Subcutaneous abdominal adipose tissue (tissue), 5 donors: ENCODE results near the gene TMEM80.
"Not testable (repeated sequence)": the region's sequence is repeated elsewhere in the genome, so short reads cannot be mapped to it uniquely, and the experiment has no call there.

Experiments
- H3K27ac ChIP-seq: one replicate; pipeline ENCODE4 v1.7.0; 2013; ENCODE audit warnings: low read depth, mild to moderate bottlenecking, inconsistent platforms, low read length, moderate library complexity
- H3K27me3 ChIP-seq, 5 donors: one replicate each; pipeline ENCODE4 v1.7.0; 2013; ENCODE audit warnings: low read length in 5 of 5, inconsistent platforms in 1 of 5; ENCODE audit not compliant: control insufficient read depth in 5 of 5, insufficient read depth in 4 of 5
- H3K36me3 ChIP-seq, 5 donors: one replicate each; pipeline ENCODE4 v1.7.0; 2013; ENCODE audit warnings: low read length in 5 of 5; ENCODE audit not compliant: control insufficient read depth in 5 of 5, insufficient read depth in 5 of 5
- H3K4me1 ChIP-seq, 5 donors: one replicate each; pipeline ENCODE4 v1.7.0; 2013; ENCODE audit warnings: low read length in 5 of 5, mild to moderate bottlenecking in 3 of 5, moderate library complexity in 1 of 5; ENCODE audit not compliant: control insufficient read depth in 5 of 5, insufficient read depth in 5 of 5
- H3K4me3 ChIP-seq, 5 donors: one replicate each; pipeline ENCODE4 v1.7.0; 2013; ENCODE audit warnings: low read length in 5 of 5, low read depth in 1 of 5
- H3K9ac ChIP-seq, 5 donors: one replicate each; pipeline ENCODE4 v1.7.0; 2013; ENCODE audit warnings: low read length in 5 of 5, mild to moderate bottlenecking in 4 of 5, moderate library complexity in 3 of 5
- H3K9me3 ChIP-seq, 5 donors: one replicate each; pipeline ENCODE4 v1.7.0; 2013; ENCODE audit warnings: low read length in 5 of 5; ENCODE audit not compliant: control insufficient read depth in 5 of 5
- donor health status: healthy.
- donor health status: healthy.
- donor health status: healthy.
- donor health status: healthy.
- donor health status: healthy.

Gene TMEM80

GRCh38 chr11:737366-737765 lies 41.8 kb downstream of the TMEM80 start:
- Histone ChIP-seq H3K36me3 (no peaks in the 10 kb centered on the region), H3K9me3 (no peaks in the 10 kb centered on the region), H3K27me3 (peaks cover 0 to 5% (median 0%) of the 10 kb centered on the region in 5 donors), H3K27ac (no peak overlapping the region), H3K4me3 (no peak overlapping the region), H3K9ac (no peak overlapping the region), H3K4me1 (peaks cover 0 to 4% (median 0%) of the 10 kb centered on the region in 5 donors)

DNA sequence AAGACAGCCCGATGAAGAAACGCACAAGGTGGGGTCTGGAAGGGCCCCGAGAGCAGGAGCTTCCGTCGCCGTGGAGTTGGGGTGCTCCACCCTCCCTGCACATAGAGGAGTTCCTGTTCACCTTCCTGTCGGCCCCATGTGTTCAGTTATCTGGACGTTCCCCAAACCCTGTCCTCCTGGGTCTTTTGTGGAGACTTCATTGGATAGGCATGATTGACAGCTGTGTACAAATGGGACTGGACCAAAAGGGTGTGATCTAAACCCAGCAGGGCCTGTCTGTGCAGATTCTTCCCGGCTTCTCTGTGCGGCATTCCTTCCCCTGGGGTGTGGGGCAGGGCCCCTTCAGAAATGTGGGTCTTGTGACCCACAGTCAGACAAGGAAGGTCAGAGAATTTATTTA lies 42.3 kb downstream of the TMEM80 start:
- H3K9ac ChIP-seq, H3K4me1 ChIP-seq, H3K9me3 ChIP-seq: not testable (repeated sequence)

DNA sequence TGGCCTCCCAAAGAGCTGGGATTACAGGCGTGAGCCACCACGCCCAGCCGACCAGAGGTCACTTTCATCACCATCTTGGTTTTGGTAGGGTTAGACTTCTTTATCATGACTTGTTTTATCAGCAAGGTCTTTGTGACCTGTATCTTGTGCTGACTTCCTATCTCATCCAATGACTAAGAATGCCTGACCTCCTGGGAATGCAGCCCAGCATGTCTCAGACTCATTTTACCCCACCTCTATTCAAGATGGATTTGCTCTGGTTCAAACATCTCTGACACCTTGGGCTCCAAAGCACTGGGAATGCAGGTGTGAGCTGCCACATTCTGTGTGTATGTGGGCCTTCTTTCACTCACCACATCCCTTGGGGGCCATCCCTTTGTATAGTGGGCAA lies 46.5 kb downstream of the TMEM80 start:
- peaks cover 0 to 3% (median 0%) of the 10 kb centered on the region in 5 donors for H3K27me3 ChIP-seq
- H3K9ac ChIP-seq: no peak overlapping the region
- H3K27ac ChIP-seq: no peak overlapping the region
- H3K4me3 ChIP-seq: no peak overlapping the region
- no peaks in the 10 kb centered on the region for H3K9me3 ChIP-seq
- H3K4me1 ChIP-seq: peaks cover 0 to 13% (median 7%) of the 10 kb centered on the region in 5 donors
- H3K36me3 ChIP-seq: no peaks in the 10 kb centered on the region

More for the DNA sequence above, 42.3 kb downstream of the TMEM80 start:
- H3K27me3 ChIP-seq, H3K4me3 ChIP-seq, H3K36me3 ChIP-seq, H3K27ac ChIP-seq: not testable (repeated sequence)

DNA sequence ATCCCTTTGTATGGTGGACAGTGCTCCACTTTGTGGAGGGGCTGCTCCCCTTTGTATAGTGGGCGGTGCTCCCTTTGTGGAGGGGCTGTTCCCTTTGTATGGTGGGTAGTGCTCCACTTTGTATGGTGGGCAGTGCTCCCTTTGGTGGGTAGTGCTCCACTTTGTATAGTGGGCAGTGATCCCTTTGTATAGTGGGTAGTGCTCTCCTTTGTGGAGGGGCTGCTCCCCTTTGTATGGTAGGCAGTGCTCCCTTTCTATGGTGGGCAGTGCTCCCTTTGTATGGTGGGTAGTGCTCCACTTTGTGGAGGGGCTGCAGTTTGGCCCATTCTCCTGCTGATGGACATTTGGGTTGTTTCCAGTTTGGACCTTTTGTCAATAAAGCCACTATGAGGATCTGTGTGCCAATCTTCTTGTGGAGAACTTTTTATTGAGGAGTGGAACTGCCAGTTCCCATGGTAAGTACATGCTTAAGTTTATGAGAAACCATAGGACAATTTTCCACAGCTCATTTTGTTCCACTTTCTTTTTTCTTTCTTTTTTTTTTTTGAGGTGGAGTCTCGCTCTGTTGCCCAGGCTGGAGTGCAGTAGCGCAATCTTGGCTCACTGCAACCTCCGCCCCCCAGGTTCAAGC lies 47.1 kb downstream of the TMEM80 start:
- no peak overlapping the region for H3K9ac ChIP-seq
- no peaks in the 10 kb centered on the region for H3K36me3 ChIP-seq
- no peaks in the 10 kb centered on the region for H3K9me3 ChIP-seq
- H3K4me1 ChIP-seq: peaks cover 0 to 12% (median 8%) of the 10 kb centered on the region in 5 donors
- no peak overlapping the region for H3K4me3 ChIP-seq
- H3K27ac ChIP-seq: no peak overlapping the region
- H3K27me3 ChIP-seq: peaks cover 0 to under 1% (median 0%) of the 10 kb centered on the region in 5 donors

DNA sequence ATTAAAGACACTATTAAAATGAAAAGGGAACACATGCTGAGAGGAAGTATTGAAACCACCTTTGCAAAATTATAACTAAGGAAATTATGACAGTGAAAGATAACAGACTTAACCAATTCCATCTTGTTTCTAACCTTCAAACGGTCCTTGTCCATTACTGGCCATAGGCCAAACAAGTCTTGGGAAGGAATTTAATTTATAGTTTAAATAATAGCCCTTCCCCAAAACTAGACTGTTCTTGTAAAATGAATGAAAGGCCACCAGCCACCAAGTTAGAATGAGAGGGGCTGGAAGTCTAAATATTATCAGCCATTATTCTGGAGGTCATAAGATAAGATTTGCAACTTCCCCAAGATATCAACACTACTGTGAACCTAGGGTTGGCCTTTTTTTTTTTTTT lies 49.8 kb downstream of the TMEM80 start:
- Histone ChIP-seq H3K4me3 (no peak overlapping the region), H3K9me3 (no peaks in the 10 kb centered on the region), H3K4me1 (peaks cover 0 to 36% (median 31%) of the 10 kb centered on the region in 5 donors), H3K9ac (no peak overlapping the region), H3K36me3 (no peaks in the 10 kb centered on the region), H3K27ac (no peak overlapping the region), H3K27me3 (no peaks in the 10 kb centered on the region)

DNA sequence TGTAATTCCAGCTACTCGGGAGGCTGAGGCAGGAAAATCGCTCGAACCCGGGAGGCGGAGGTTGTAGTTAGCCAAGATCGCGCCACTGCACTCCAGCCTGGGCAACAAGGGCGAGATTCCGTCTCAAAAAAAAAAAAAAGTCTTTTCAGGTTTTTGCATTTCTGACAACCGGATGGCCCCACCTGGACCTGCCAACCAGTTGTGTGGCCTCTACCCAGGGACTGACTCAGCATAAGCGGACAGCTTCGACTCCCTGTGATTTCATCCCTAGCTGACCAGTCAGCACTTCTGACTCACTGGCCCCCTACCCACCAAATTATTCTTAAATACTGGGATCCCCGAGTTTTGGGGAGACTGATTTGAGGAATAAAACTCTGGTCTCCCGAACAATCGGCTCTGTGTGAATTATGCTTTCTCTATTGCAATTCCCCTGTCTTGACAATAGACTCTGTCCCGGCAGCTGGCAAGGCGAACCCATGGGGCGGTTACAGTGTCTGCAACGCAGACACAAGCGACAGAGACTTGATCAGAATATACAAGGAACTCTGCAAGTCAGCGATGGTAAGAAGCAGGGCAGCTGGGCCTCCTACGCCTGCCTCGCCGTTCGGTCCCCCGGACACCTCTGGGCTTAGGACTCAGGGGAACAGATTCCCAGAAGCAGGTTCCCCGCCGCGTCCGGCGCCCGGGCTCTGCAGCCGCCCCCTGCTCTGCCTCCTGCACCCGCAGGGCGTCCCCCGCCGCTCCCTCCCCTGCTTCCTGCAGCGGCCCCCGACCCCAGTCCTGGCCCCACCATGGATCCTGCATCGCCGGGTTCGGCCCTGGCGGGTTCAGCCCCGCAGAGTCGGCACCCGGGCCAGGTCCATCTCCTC lies 50.9 kb downstream of the TMEM80 start:
- H3K27me3 ChIP-seq: no peaks in the 10 kb centered on the region
- peak overlapping the region; percentile 81 for H3K27ac ChIP-seq
- peak overlapping the region; percentile 6 to 79 (median 73) for H3K9ac ChIP-seq
- no peaks in the 10 kb centered on the region for H3K36me3 ChIP-seq
- H3K4me1 ChIP-seq: peaks cover 0 to 42% (median 31%) of the 10 kb centered on the region in 5 donors
- H3K4me3 ChIP-seq: peak overlapping the region; percentile 61 to 83 (median 74)
- H3K9me3 ChIP-seq: no peaks in the 10 kb centered on the region

DNA sequence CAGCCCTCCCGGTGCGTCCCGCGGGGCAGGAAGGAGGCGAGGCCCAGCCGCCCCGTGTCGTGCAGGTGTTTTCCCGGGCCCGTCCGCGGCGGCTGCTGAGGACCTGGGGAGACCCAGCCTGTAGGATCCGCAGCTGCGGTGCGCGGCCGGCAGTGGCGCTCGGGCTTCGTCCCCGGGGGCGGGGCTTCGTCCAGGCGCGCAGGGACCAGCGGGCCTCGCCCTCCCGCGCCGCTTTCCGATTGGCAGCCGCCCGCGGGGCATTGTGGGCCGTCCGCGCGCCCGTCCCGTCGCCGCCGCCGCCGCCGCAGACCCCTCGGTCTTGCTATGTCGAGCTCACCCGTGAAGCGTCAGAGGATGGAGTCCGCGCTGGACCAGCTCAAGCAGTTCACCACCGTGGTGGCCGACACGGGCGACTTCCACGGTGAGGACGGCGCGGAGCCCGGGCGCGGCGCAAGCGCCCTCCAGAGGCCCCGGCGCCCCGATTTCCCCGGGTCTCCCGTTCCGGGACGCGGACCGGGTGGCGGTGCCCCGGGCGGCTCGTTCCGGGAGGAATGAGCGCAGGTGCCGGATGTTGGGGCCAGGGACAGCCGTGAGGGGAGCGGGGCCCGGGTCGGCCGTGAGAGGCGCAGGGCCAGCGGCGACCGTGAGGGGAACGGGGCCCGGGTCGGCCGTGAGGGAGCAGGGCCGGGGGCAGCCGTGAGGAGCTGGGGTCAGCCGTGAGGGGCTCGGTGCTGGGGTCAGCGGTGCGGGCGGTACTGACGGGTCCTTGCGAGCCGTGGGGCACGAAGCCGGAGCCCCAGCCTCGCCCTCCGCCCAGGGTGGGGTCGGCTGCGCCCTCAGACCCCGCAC lies 51.8 kb downstream of the TMEM80 start, which contains the start of gene TALDO1:
TALDO1 (plus strand) TSS at position 307 of the 849 bp plus-strand sequence; CDS start at position 325, 18 bp downstream.
- peaks cover 0 to 43% (median 31%) of the 10 kb centered on the region in 5 donors for H3K4me1 ChIP-seq
- H3K27ac ChIP-seq: peak within 1 kb of the TSS; percentile 81
- H3K4me3 ChIP-seq: peak within 1 kb of the TSS; percentile 67 to 83 (median 74)
- H3K27me3 ChIP-seq: no peaks in the 10 kb centered on the region
- H3K9ac ChIP-seq: peak within 1 kb of the TSS; percentile 73 to 90 (median 86)
- peaks cover 0 to under 1% (median 0%) of the 10 kb centered on the region in 5 donors for H3K36me3 ChIP-seq
- no peaks in the 10 kb centered on the region for H3K9me3 ChIP-seq

- Histone ChIP-seq H3K9me3 (no peaks in the 10 kb centered on the region), H3K4me1 (peaks cover 0 to 48% (median 31%) of the 10 kb centered on the region in 5 donors), H3K27me3 (no peaks in the 10 kb centered on the region)
Measured at GRCh38 chr11:748007-748359, 52.4 kb downstream of the TMEM80 start.

GRCh38 chr11:749731-750130 lies 54.1 kb downstream of the TMEM80 start:
- Histone ChIP-seq H3K4me3 (no peak overlapping the region), H3K4me1 (peaks cover 0 to 48% (median 31%) of the 10 kb centered on the region in 5 donors), H3K27ac (peak overlapping the region; percentile 81)

More at GRCh38 chr11:748007-748359, 52.4 kb downstream of the TMEM80 start:
- H3K36me3 ChIP-seq: peaks cover 0 to 6% (median 2%) of the 10 kb centered on the region in 5 donors
- H3K4me3 ChIP-seq: peak overlapping the region; percentile 67 to 83 (median 74)
- peak overlapping the region in 4 of 5 donors; percentile 82 to 90 (median 86) for H3K9ac ChIP-seq
- peak overlapping the region; percentile 81 for H3K27ac ChIP-seq

More at GRCh38 chr11:749731-750130, 54.1 kb downstream of the TMEM80 start:
- H3K9ac ChIP-seq: no peak overlapping the region
- no peaks in the 10 kb centered on the region for H3K27me3 ChIP-seq
- no peaks in the 10 kb centered on the region for H3K9me3 ChIP-seq
- H3K36me3 ChIP-seq: peaks cover 0 to 6% (median 2%) of the 10 kb centered on the region in 5 donors
